ENCODE measurements around the gene CDKN2AIPNL. TPM values are rescaled to one million over a fixed set of nuclear protein-coding genes. Genes with fewer than 3 reads are reported as not detected.

CDKN2AIPNL gene
- total and polyA plus RNA-seq, 2 of the 13 experiments (the other 11 are each of a cell fraction or from before 2014, with no cell fraction given), result 17.4 to 46.5 TPM

DNA sequence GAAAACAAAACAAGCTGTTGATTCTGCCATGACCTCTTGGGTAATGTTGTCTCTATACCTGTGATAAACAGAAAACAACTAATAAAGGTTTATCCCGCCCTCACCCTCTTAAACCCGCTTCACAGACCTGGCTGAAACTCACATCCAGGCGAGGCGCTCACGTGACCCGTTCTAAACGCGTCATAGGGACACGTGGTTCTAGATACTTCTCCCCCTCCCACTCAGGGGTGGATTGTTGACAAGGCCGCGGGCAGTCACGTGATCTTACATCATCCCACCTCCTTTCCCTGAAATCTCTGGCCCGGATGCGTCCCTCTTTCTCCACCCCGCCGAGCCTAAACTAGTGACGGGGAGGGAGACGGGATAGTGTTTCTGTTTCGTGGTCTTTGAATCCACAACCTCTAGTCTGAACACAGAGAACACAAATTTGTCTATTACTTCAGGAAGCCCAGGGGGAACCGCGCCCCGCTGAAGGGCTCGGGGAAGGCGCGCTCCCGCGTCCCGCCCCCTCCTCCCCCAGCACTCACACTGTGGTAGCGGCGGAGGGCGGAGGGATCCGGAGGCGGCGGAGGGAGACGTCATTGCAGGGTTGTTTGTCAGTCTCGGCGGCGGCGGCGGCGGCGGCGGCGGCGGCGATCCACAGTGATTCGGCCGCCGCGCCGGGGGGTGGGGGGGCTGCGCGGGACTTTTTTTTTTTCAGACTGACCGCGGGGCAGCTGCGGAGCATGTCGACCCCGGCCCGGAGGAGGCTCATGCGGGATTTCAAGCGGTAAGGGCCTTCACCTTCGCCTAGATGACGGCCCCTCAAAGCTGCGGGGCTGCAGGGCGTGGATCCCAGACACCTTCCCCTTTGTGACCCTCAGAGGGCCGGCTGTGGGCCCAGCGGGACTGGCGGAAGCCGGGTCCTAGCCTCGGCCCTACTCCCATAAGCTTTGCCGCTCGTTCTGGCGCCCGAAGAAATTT is 40.5 kb downstream of the CDKN2AIPNL start, which contains the start of gene UBE2B (continued):
- TF ChIP-seq, protein P1, sequence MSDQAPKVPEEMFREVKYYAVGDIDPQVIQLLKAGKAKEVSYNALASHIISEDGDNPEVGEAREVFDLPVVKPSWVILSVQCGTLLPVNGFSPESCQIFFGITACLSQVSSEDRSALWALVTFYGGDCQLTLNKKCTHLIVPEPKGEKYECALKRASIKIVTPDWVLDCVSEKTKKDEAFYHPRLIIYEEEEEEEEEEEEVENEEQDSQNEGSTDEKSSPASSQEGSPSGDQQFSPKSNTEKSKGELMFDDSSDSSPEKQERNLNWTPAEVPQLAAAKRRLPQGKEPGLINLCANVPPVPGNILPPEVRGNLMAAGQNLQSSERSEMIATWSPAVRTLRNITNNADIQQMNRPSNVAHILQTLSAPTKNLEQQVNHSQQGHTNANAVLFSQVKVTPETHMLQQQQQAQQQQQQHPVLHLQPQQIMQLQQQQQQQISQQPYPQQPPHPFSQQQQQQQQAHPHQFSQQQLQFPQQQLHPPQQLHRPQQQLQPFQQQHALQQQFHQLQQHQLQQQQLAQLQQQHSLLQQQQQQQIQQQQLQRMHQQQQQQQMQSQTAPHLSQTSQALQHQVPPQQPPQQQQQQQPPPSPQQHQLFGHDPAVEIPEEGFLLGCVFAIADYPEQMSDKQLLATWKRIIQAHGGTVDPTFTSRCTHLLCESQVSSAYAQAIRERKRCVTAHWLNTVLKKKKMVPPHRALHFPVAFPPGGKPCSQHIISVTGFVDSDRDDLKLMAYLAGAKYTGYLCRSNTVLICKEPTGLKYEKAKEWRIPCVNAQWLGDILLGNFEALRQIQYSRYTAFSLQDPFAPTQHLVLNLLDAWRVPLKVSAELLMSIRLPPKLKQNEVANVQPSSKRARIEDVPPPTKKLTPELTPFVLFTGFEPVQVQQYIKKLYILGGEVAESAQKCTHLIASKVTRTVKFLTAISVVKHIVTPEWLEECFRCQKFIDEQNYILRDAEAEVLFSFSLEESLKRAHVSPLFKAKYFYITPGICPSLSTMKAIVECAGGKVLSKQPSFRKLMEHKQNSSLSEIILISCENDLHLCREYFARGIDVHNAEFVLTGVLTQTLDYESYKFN (CRISPR knock-in tag; conservative IDR thresholded peaks at IDR 0.05), result peak; percentile 79
- TF ChIP-seq ZZZ3 (CRISPR knock-in tag; IDR thresholded peaks at IDR 0.05; ENCODE audit: borderline replicate concordance) (peak; percentile 49; the same call in 1 of the 2 replicates), ZMYM2 (CRISPR knock-in tag; IDR thresholded peaks at IDR 0.05) (no peak), ZNF816 (CRISPR knock-in tag; IDR thresholded peaks at IDR 0.05; ENCODE audit: borderline replicate concordance) (peak; percentile 56; the same call in 1 of the 2 replicates), ARID2 (CRISPR knock-in tag; IDR thresholded peaks at IDR 0.05; ENCODE audit: borderline replicate concordance) (peak; percentile 86; the same call in 1 of the 2 replicates), MEIS1 (CRISPR knock-in tag; IDR thresholded peaks at IDR 0.05; ENCODE audit: borderline replicate concordance) (peak; percentile 35; the same call in 1 of the 2 replicates), DPF2 (CRISPR knock-in tag; IDR thresholded peaks at IDR 0.05; ENCODE audit: borderline replicate concordance, low read depth) (no peak)
- TF ChIP-seq, protein P2, sequence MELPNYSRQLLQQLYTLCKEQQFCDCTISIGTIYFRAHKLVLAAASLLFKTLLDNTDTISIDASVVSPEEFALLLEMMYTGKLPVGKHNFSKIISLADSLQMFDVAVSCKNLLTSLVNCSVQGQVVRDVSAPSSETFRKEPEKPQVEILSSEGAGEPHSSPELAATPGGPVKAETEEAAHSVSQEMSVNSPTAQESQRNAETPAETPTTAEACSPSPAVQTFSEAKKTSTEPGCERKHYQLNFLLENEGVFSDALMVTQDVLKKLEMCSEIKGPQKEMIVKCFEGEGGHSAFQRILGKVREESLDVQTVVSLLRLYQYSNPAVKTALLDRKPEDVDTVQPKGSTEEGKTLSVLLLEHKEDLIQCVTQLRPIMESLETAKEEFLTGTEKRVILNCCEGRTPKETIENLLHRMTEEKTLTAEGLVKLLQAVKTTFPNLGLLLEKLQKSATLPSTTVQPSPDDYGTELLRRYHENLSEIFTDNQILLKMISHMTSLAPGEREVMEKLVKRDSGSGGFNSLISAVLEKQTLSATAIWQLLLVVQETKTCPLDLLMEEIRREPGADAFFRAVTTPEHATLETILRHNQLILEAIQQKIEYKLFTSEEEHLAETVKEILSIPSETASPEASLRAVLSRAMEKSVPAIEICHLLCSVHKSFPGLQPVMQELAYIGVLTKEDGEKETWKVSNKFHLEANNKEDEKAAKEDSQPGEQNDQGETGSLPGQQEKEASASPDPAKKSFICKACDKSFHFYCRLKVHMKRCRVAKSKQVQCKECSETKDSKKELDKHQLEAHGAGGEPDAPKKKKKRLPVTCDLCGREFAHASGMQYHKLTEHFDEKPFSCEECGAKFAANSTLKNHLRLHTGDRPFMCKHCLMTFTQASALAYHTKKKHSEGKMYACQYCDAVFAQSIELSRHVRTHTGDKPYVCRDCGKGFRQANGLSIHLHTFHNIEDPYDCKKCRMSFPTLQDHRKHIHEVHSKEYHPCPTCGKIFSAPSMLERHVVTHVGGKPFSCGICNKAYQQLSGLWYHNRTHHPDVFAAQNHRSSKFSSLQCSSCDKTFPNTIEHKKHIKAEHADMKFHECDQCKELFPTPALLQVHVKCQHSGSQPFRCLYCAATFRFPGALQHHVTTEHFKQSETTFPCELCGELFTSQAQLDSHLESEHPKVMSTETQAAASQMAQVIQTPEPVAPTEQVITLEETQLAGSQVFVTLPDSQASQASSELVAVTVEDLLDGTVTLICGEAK (IDR thresholded peaks at IDR 0.05), result no peak
- TF ChIP-seq, protein P2 (CRISPR knock-in tag; IDR thresholded peaks at IDR 0.05), result peak; percentile 68
- TF ChIP-seq, protein P3, sequence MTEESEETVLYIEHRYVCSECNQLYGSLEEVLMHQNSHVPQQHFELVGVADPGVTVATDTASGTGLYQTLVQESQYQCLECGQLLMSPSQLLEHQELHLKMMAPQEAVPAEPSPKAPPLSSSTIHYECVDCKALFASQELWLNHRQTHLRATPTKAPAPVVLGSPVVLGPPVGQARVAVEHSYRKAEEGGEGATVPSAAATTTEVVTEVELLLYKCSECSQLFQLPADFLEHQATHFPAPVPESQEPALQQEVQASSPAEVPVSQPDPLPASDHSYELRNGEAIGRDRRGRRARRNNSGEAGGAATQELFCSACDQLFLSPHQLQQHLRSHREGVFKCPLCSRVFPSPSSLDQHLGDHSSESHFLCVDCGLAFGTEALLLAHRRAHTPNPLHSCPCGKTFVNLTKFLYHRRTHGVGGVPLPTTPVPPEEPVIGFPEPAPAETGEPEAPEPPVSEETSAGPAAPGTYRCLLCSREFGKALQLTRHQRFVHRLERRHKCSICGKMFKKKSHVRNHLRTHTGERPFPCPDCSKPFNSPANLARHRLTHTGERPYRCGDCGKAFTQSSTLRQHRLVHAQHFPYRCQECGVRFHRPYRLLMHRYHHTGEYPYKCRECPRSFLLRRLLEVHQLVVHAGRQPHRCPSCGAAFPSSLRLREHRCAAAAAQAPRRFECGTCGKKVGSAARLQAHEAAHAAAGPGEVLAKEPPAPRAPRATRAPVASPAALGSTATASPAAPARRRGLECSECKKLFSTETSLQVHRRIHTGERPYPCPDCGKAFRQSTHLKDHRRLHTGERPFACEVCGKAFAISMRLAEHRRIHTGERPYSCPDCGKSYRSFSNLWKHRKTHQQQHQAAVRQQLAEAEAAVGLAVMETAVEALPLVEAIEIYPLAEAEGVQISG (CRISPR knock-in tag; IDR thresholded peaks at IDR 0.05), result peak; percentile 85

Data from HepG2 (cell line).